ES-I3 (cell line): ENCODE data around the gene CNKSR3.

ENCODE experiments used
- H3K36me3 ChIP-seq: 2 replicates; pipeline ENCODE4 v1.6.1; 2013; ENCODE audit warnings: mild to moderate bottlenecking, low read length, control low read depth, moderate library complexity; ENCODE audit not compliant: insufficient read depth
- H3K4me1 ChIP-seq: 2 replicates; pipeline ENCODE4 v1.6.1; 2013; ENCODE audit warnings: mild to moderate bottlenecking, control low read depth, low read length; ENCODE audit not compliant: insufficient read depth
- H3K9ac ChIP-seq: 2 replicates; pipeline ENCODE4 v1.6.1; 2013; ENCODE audit warnings: low read depth, mild to moderate bottlenecking, low read length, moderate library complexity
- H3K9me3 ChIP-seq: 2 replicates; pipeline ENCODE4 v1.6.1; 2013; ENCODE audit warnings: mild to moderate bottlenecking, low read length, moderate library complexity; ENCODE audit not compliant: control insufficient read depth, insufficient read depth

CNKSR3 gene

GRCh38 chr6:154359161-154359574 lies 151.3 kb downstream of the CNKSR3 start:
- Histone ChIP-seq H3K9ac (no peak overlapping the region), H3K4me1 (no peaks in the 10 kb centered on the region), H3K9me3 (no peaks in the 10 kb centered on the region), H3K36me3 (no peaks in the 10 kb centered on the region)

- Histone ChIP-seq H3K9ac (no peak overlapping the region), H3K36me3 (no peaks in the 10 kb centered on the region), H3K4me1 (no peaks in the 10 kb centered on the region), H3K9me3 (no peaks in the 10 kb centered on the region)
These were observed 152.4 kb downstream of the CNKSR3 start for GRCh38 chr6:154358019-154358545.

- Histone ChIP-seq H3K9me3 (no peaks in the 10 kb centered on the region), H3K9ac (no peak within 1 kb of the TSS), H3K4me1 (no peaks in the 10 kb centered on the region), H3K36me3 (no peaks in the 10 kb centered on the region)
These were observed 153.8 kb downstream of the CNKSR3 start, which contains the start of gene IPCEF1 for GRCh38 chr6:154356690-154357089. Gene IPCEF1 (minus strand): TSS chr6:154356803. CDS start chr6:154265947, 90,856 bp downstream.

- Histone ChIP-seq H3K9me3 (no peaks in the 10 kb centered on the region), H3K36me3 (no peaks in the 10 kb centered on the region), H3K4me1 (no peaks in the 10 kb centered on the region), H3K9ac (no peak overlapping the region)
These were observed 154.4 kb downstream of the CNKSR3 start for GRCh38 chr6:154356113-154356512.

- no peaks in the 10 kb centered on the region for H3K9me3 ChIP-seq
- no peak overlapping the region for H3K9ac ChIP-seq
- H3K36me3 ChIP-seq: no peaks in the 10 kb centered on the region
- H3K4me1 ChIP-seq: no peaks in the 10 kb centered on the region
These were observed 156.2 kb downstream of the CNKSR3 start for GRCh38 chr6:154354265-154354777.

GRCh38 chr6:154353626-154354025 lies 156.9 kb downstream of the CNKSR3 start:
- no peaks in the 10 kb centered on the region for H3K9me3 ChIP-seq
- H3K4me1 ChIP-seq: no peaks in the 10 kb centered on the region
- no peaks in the 10 kb centered on the region for H3K36me3 ChIP-seq
- H3K9ac ChIP-seq: no peak overlapping the region

GRCh38 chr6:154352898-154353585 lies 157.4 kb downstream of the CNKSR3 start:
- H3K36me3 ChIP-seq: no peaks in the 10 kb centered on the region
- no peaks in the 10 kb centered on the region for H3K9me3 ChIP-seq
- H3K4me1 ChIP-seq: no peaks in the 10 kb centered on the region
- H3K9ac ChIP-seq: no peak overlapping the region

- Histone ChIP-seq H3K4me1 (no peaks in the 10 kb centered on the region), H3K9ac (no peak overlapping the region), H3K9me3 (no peaks in the 10 kb centered on the region), H3K36me3 (no peaks in the 10 kb centered on the region)
These were observed 160.2 kb downstream of the CNKSR3 start for GRCh38 chr6:154350293-154350692.

- Histone ChIP-seq H3K9me3 (no peaks in the 10 kb centered on the region), H3K4me1 (peaks cover 9% of the 10 kb centered on the region; the same call in 1 of the 2 replicates), H3K9ac (no peak overlapping the region), H3K36me3 (no peaks in the 10 kb centered on the region)
These were observed 162.5 kb downstream of the CNKSR3 start for GRCh38 chr6:154347981-154348380.

- Histone ChIP-seq H3K4me1 (peaks cover 26% of the 10 kb centered on the region), H3K36me3 (no peaks in the 10 kb centered on the region), H3K9ac (no peak overlapping the region), H3K9me3 (no peaks in the 10 kb centered on the region)
These were observed 164.7 kb downstream of the CNKSR3 start for GRCh38 chr6:154345811-154346210.

- peaks cover 26% of the 10 kb centered on the region for H3K4me1 ChIP-seq
- peak overlapping the region; percentile 74 for H3K9ac ChIP-seq
These were observed 166.8 kb downstream of the CNKSR3 start for GRCh38 chr6:154343473-154344308.

GRCh38 chr6:154341871-154342270 lies 168.6 kb downstream of the CNKSR3 start:
- H3K36me3 ChIP-seq: no peaks in the 10 kb centered on the region
- H3K4me1 ChIP-seq: peaks cover 26% of the 10 kb centered on the region
- no peaks in the 10 kb centered on the region for H3K9me3 ChIP-seq
- H3K9ac ChIP-seq: no peak overlapping the region; the same call in 1 of the 2 replicates

More at GRCh38 chr6:154343473-154344308, 166.8 kb downstream of the CNKSR3 start:
- no peaks in the 10 kb centered on the region for H3K9me3 ChIP-seq
- H3K36me3 ChIP-seq: no peaks in the 10 kb centered on the region

- no peaks in the 10 kb centered on the region for H3K9me3 ChIP-seq
- no peaks in the 10 kb centered on the region for H3K36me3 ChIP-seq
- H3K4me1 ChIP-seq: peaks cover 26% of the 10 kb centered on the region
- H3K9ac ChIP-seq: no peak overlapping the region
These were observed 169.1 kb downstream of the CNKSR3 start for GRCh38 chr6:154341336-154341735.
